ENCODE measurements around the gene HNMT.

GRCh38 chr2:137940154-137940553 lies 24.1 kb upstream of the HNMT start:
- TF ChIP-seq EP300 (IDR thresholded peaks at IDR 0.05; ENCODE audit: borderline replicate concordance in 1 of 2, low read depth in 2 of 2, low read length in 2 of 2), result no peak
- TF ChIP-seq CTCF (IDR thresholded peaks at IDR 0.05; ENCODE audit: control extremely low read depth in 1 of 3, insufficient read depth in 1 of 3, low read depth in 1 of 3, low read length in 3 of 3), result no peak
- no peak for TF ChIP-seq PHF8 (conservative IDR thresholded peaks at IDR 0.05; ENCODE audit: low read depth, low read length)
- no peak for TF ChIP-seq POLR2AphosphoS5 (IDR thresholded peaks at IDR 0.05; ENCODE audit: low read depth, low read length)
- no peak for TF ChIP-seq MAFK (IDR thresholded peaks at IDR 0.05; ENCODE audit: low read depth, low read length)
- no peak for TF ChIP-seq ZNF274 (IDR thresholded peaks at IDR 0.05; ENCODE audit: borderline replicate concordance, extremely low read depth, low read length)
